ENCODE measurements around the gene HDAC4.

DNA sequence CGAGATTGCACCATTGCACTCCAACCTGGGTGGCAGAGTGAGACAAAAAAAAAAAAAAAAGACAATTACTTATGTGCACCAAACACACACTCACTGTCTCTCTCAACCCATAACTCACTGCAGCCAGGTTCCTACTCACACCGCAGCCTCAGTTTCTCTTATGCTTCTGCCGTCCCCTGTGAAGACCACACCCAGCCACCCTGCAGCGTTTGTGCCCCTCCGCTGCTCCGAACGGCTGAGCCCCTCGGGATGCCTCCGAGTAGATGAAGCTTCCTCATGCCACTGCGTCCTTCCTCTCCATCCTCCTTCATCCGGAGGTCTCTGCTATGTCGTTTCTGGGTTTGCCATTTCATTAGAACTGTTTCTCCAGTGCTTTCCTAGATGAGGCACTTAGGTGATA, 392.8 kb downstream of the HDAC4 start:
- TF ChIP-seq SRF (IDR thresholded peaks at IDR 0.05; ENCODE audit: low read depth) (no peak), POLR2AphosphoS5 (IDR thresholded peaks at IDR 0.05; ENCODE audit: low read depth, low read length) (no peak), RAD21 (IDR thresholded peaks at IDR 0.05; ENCODE audit: low read depth) (no peak), EZH2 (IDR thresholded peaks at IDR 0.05) (no peak), POLR2A (IDR thresholded peaks at IDR 0.05; ENCODE audit: borderline replicate concordance, extremely low read depth, insufficient read depth, insufficient read length) (no peak), YY1 (IDR thresholded peaks at IDR 0.05; ENCODE audit: extremely low read depth, insufficient replicate concordance, low read depth, low read length) (no peak), SP1 (IDR thresholded peaks at IDR 0.05; ENCODE audit: low read depth) (no peak), FOSL1 (IDR thresholded peaks at IDR 0.05; ENCODE audit: low read depth) (no peak)
- TF ChIP-seq, protein P1, sequence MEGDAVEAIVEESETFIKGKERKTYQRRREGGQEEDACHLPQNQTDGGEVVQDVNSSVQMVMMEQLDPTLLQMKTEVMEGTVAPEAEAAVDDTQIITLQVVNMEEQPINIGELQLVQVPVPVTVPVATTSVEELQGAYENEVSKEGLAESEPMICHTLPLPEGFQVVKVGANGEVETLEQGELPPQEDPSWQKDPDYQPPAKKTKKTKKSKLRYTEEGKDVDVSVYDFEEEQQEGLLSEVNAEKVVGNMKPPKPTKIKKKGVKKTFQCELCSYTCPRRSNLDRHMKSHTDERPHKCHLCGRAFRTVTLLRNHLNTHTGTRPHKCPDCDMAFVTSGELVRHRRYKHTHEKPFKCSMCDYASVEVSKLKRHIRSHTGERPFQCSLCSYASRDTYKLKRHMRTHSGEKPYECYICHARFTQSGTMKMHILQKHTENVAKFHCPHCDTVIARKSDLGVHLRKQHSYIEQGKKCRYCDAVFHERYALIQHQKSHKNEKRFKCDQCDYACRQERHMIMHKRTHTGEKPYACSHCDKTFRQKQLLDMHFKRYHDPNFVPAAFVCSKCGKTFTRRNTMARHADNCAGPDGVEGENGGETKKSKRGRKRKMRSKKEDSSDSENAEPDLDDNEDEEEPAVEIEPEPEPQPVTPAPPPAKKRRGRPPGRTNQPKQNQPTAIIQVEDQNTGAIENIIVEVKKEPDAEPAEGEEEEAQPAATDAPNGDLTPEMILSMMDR (IDR thresholded peaks at IDR 0.05 in 2 of 3, conservative IDR thresholded peaks at IDR 0.05 in 1 of 3; ENCODE audit: borderline replicate concordance in 1 of 3, insufficient read depth in 1 of 3, low read depth in 2 of 3, low read length in 2 of 3) = no peak
- TF ChIP-seq, protein P2, sequence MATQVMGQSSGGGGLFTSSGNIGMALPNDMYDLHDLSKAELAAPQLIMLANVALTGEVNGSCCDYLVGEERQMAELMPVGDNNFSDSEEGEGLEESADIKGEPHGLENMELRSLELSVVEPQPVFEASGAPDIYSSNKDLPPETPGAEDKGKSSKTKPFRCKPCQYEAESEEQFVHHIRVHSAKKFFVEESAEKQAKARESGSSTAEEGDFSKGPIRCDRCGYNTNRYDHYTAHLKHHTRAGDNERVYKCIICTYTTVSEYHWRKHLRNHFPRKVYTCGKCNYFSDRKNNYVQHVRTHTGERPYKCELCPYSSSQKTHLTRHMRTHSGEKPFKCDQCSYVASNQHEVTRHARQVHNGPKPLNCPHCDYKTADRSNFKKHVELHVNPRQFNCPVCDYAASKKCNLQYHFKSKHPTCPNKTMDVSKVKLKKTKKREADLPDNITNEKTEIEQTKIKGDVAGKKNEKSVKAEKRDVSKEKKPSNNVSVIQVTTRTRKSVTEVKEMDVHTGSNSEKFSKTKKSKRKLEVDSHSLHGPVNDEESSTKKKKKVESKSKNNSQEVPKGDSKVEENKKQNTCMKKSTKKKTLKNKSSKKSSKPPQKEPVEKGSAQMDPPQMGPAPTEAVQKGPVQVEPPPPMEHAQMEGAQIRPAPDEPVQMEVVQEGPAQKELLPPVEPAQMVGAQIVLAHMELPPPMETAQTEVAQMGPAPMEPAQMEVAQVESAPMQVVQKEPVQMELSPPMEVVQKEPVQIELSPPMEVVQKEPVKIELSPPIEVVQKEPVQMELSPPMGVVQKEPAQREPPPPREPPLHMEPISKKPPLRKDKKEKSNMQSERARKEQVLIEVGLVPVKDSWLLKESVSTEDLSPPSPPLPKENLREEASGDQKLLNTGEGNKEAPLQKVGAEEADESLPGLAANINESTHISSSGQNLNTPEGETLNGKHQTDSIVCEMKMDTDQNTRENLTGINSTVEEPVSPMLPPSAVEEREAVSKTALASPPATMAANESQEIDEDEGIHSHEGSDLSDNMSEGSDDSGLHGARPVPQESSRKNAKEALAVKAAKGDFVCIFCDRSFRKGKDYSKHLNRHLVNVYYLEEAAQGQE (IDR thresholded peaks at IDR 0.05; ENCODE audit: low read depth) = no peak
